Measurements from ENCODE around the gene TOP3A.

The TOP3A gene

DNA sequence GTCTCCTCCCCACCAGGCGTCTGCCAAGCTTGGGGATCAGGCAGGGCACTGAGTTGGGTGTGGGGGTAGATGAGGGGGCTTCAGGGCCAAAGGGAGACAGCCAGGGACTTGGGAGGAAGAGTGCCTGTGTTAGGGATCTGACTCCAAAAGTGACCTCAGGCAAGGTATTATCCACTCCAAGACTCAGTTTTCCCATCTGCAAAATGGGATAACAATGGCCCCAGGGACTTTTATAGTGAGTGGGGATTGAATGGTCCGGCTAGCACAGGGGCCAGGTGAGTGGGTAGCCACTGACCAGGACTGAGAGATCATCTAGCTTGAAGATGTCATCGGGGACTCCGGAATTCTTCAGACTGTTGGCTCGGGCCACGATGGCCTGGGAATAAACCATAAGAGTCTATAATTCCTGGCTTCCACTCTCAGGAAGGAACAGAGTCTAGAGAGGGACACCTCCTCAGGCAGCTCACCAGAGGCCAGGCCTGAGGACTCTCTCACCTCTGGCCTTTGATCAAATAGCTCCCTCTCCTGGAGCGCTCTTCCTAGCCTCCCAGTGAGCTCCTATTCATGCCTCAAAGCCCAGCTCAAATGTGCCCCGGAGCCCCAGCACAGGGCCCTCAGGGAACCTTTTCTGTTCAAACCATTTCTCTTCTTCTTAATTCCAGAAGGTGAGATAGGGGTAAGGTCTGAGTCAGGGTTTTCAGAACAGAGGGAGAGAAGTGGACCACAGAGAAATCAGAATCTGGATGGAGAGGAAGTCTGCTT, 59.7 kb downstream of the TOP3A start:
- Histone ChIP-seq H3K27me3 (no peaks in the 10 kb centered on the region), H3K4me1 (peaks cover 0 to 41% (median 26%) of the 10 kb centered on the region in 4 donors), H3K27ac (no peak overlapping the region), H3K36me3 (peaks cover 57 to 69% (median 66%) of the 10 kb centered on the region in 3 donors), H3K4me3 (no peak overlapping the region), H3K9me3 (no peaks in the 10 kb centered on the region)
- intact Hi-C loops (cut with DNase I; ENCODE audit: low total_unique reads), result no loop called here
- DNase-seq, result no peak
- TF ChIP-seq, protein P1, sequence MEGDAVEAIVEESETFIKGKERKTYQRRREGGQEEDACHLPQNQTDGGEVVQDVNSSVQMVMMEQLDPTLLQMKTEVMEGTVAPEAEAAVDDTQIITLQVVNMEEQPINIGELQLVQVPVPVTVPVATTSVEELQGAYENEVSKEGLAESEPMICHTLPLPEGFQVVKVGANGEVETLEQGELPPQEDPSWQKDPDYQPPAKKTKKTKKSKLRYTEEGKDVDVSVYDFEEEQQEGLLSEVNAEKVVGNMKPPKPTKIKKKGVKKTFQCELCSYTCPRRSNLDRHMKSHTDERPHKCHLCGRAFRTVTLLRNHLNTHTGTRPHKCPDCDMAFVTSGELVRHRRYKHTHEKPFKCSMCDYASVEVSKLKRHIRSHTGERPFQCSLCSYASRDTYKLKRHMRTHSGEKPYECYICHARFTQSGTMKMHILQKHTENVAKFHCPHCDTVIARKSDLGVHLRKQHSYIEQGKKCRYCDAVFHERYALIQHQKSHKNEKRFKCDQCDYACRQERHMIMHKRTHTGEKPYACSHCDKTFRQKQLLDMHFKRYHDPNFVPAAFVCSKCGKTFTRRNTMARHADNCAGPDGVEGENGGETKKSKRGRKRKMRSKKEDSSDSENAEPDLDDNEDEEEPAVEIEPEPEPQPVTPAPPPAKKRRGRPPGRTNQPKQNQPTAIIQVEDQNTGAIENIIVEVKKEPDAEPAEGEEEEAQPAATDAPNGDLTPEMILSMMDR (IDR thresholded peaks at IDR 0.05), result no peak

DNA sequence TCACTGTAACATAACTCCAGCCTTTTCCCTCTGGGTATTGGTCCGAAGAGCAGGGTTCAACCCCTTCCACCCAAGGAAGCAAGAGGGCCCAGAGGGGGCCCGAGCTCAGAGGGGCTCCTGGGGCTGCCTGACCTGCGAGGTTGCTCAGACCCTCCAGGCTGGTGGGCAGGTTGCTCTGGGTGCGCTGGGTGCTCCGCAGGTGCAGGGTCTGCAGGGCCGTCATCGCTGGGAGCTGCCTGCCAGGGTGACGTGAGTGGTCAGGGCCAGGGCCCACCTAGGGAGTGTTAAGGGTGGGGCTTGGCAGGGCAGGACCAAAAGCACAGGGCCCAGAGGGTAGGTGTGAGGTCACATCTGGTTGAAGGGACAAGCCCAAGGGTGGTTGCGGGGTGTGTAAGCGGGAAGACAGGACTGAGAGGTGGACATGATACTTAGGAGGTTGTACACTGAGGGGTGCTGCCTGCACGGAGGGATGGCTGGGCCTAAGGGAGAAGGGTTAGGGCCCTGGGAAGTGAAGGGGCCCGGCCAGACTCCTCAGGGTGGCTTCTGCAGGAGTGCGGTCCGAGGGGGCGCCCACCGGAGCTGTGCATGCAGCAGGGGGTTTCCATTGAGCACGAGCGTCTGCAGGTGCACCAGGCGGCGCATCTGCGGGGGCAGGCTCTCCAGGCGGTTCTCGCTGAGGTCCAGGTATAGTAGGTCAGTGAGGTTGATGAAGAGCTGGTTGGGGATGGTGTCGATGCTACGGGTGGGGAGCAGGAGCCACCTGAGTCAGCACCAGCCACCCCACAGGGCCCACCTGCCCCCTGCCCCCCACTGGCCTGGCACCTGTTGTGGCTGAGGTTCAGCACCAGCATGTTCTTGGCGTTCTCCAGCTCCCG, 60.6 kb downstream of the TOP3A start:
- Histone ChIP-seq H3K4me1 (peaks cover 0 to 32% (median 20%) of the 10 kb centered on the region in 4 donors), H3K36me3 (peaks cover 61 to 78% (median 74%) of the 10 kb centered on the region in 3 donors)

DNA sequence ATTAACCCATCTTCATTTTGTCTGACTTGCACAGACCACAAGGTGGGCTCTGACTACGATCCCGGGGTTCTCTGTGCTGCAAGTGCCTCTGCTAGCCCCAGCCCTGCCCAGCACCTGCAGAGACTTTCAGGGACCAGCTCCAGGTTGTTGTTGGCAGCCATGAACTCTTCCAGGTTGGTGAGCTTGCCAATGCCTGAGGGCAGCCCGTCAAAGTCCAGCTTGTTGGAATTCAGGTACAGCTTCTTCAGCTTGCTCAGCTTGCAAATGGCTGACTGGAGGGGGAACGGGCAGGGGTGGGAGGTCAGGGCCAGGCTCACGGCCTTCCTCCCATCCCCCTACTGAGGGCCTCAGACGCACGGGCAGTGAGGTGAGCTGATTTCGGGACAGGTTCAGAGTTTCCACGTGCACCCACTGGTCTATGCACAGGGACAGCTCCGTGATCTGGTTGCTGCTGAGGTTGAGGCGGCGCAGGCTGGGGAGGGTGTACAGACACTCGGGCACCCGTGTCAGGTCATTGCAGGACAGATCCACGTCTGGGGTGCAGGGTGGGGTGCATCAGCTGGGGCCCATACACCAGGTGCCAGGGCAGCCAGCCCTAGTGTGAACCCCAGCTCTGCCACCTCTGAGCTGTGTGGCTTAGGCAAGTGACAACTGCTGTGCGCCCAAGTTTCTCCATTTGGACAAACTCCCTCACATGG, 61.5 kb downstream of the TOP3A start:
- TF ChIP-seq, protein P1 (IDR thresholded peaks at IDR 0.05), result no peak
- H3K36me3 ChIP-seq, result peaks cover 64 to 86% (median 82%) of the 10 kb centered on the region in 3 donors
- intact Hi-C loops (cut with DNase I; ENCODE audit: low total_unique reads), result no loop called here
- no peak for DNase-seq
- no peak overlapping the region for H3K27ac ChIP-seq
- H3K4me1 ChIP-seq, result peaks cover 0 to 31% (median 15%) of the 10 kb centered on the region in 4 donors
- H3K27me3 ChIP-seq, result no peaks in the 10 kb centered on the region
- H3K4me3 ChIP-seq, result no peak overlapping the region
- no peaks in the 10 kb centered on the region for H3K9me3 ChIP-seq

More for the DNA sequence above, 60.6 kb downstream of the TOP3A start:
- no peaks in the 10 kb centered on the region for H3K27me3 ChIP-seq
- no peak overlapping the region for H3K27ac ChIP-seq
- DNase-seq, result no peak
- H3K4me3 ChIP-seq, result no peak overlapping the region
- intact Hi-C loops (cut with DNase I; ENCODE audit: low total_unique reads), result no loop called here
- TF ChIP-seq, protein P1 (IDR thresholded peaks at IDR 0.05), result no peak
- no peaks in the 10 kb centered on the region for H3K9me3 ChIP-seq

DNA sequence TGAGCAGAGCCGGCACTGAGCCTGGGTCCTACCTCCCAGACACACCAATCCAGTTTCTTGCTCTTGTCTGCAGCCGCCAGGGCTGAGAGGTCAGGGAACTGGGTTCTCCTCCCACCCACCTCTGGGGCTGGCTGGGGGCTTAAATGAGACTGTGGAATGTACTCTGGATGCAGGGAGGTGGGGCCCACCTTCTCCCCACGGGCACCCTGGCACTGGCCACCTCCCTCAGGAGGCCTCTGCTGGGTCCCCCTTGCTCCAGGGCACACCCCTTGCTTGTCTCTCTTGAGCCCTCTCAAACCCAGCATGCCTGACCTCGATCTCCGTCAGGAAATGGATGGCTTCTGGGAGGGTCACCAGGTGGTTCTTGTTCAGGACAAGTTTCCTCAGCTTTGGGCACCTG, 62.6 kb downstream of the TOP3A start:
- intact Hi-C loops (cut with DNase I; ENCODE audit: low total_unique reads), result no loop called here
- no peaks in the 10 kb centered on the region for H3K27me3 ChIP-seq
- H3K4me3 ChIP-seq, result no peak overlapping the region
- H3K9me3 ChIP-seq, result no peaks in the 10 kb centered on the region
- TF ChIP-seq, protein P1 (IDR thresholded peaks at IDR 0.05), result no peak
- H3K27ac ChIP-seq, result no peak overlapping the region
- no peak for DNase-seq
- peaks cover 70 to 98% (median 93%) of the 10 kb centered on the region in 3 donors for H3K36me3 ChIP-seq
- H3K4me1 ChIP-seq, result peaks cover 0 to 35% (median 9%) of the 10 kb centered on the region in 4 donors

DNA sequence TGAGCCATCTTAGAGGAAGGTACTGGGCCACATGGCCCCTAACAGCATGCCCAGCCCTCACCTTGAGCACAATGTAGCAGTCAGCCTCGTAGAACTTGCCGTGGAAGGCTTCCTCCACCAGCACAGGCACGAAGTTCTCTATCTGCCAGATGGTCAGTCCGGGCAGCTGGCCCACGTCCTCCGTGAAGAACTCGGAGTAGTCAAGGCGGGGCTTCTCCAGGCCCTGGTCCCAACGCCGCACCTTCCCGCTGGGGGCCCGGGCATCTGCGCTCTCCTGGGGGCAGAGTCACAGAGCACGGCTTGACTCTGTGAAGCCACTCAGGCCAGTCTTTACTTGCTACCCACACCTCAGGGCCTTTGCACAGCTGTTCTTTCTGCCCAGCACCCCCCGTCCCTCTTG, 63.6 kb downstream of the TOP3A start:
- TF ChIP-seq, protein P1 (IDR thresholded peaks at IDR 0.05), result no peak
- Histone ChIP-seq H3K4me3 (no peak overlapping the region), H3K4me1 (peaks cover 0 to 26% (median under 1%) of the 10 kb centered on the region in 4 donors), H3K36me3 (peaks cover 78 to 100% (median 97%) of the 10 kb centered on the region in 3 donors), H3K27me3 (no peaks in the 10 kb centered on the region), H3K9me3 (no peaks in the 10 kb centered on the region), H3K27ac (no peak overlapping the region)
- DNase-seq, result no peak
- intact Hi-C loops (cut with DNase I; ENCODE audit: low total_unique reads), result no loop called here
